Endothelial cell of umbilical vein (primary cell): ENCODE measurements around the gene CPA2. TPM values are rescaled to one million over a fixed set of nuclear protein-coding genes. Genes with fewer than 3 reads are reported as not detected.

Experiments
- BruUV-seq: library from RNA; stranded (reverse); fragments of 400-500 nt; replicated peaks from 2 replicates; lab custom pipeline; 2021; lab: Mats Ljungman, UMichigan
- CTCF ChIA-PET: fragments of 300-600, 350-600 bp; sonication (Branson Sonifier 250); formaldehyde crosslinking; loops from one replicate; lab custom pipeline; 2021; ENCODE audit warnings: antibody characterized with exemption, inconsistent platforms; lab: Charles Lee
- POLR2A ChIA-PET: fragments of 300-600, 350-600 bp; sonication (Branson Sonifier 250); formaldehyde crosslinking; loops from one replicate; lab custom pipeline; 2021; ENCODE audit warnings: antibody characterized with exemption, inconsistent platforms; lab: Charles Lee
- DNase-seq: peaks from one replicate; pipeline ENCODE4 v3.0.0-alpha.2; 2011; ENCODE audit warnings: low read depth, low spot score
- FAIRE-seq: peaks from 2 replicates; lab custom pipeline; 2011; peaks lifted over from hg19 to GRCh38; lab: Jason Lieb, UNC
- H2AFZ ChIP-seq: 2 replicates; pipeline ENCODE4 v1.6.0; 2012; ENCODE audit warnings: low read depth, low read length, control low read depth, inconsistent platforms
- H3K27ac ChIP-seq: 2 replicates; pipeline ENCODE4 v1.5.1; 2011; ENCODE audit warnings: low read depth, mild to moderate bottlenecking, control low read depth, low read length, moderate library complexity; ENCODE audit not compliant: insufficient read depth
- H3K27me3 ChIP-seq, 2 experiments: 2 replicates each; pipeline versions ENCODE4 v1.6.0 to v1.6.1; 2011; ENCODE audit warnings: low read length in 2 of 2, mixed read lengths in 1 of 2; ENCODE audit not compliant: control insufficient read depth in 2 of 2, insufficient read depth in 2 of 2
- H3K36me3 ChIP-seq, 2 experiments: 2 replicates in 1 of 2; 3 replicates in 1 of 2; pipeline ENCODE4 v1.5.1; 2011; ENCODE audit warnings: low read length in 2 of 2, mild to moderate bottlenecking in 1 of 2, moderate library complexity in 1 of 2; ENCODE audit not compliant: control insufficient read depth in 2 of 2, insufficient read depth in 2 of 2; ENCODE audit errors: extremely low read depth in 1 of 2
- H3K4me1 ChIP-seq: 3 replicates; pipeline ENCODE4 v1.5.1; 2011; ENCODE audit warnings: mild to moderate bottlenecking, low read length; ENCODE audit not compliant: control insufficient read depth, insufficient read depth; ENCODE audit errors: extremely low read depth
- H3K4me2 ChIP-seq: 2 replicates; pipeline ENCODE4 v1.6.1; 2011; ENCODE audit warnings: low read length, control low read depth, mixed read lengths; ENCODE audit not compliant: insufficient read depth
- H3K4me3 ChIP-seq, 3 experiments: fragments of 200-600 bp in 1 of 3; sonication (generic), shearing (Covaris generic) in 1 of 3; replicated peaks in 1 of 3; 2 replicates each; pipeline ENCODE4 v1.5.1; 2011 to 2016; ENCODE audit warnings: control low read depth in 3 of 3, low read length in 3 of 3, mild to moderate bottlenecking in 2 of 3, inconsistent platforms in 1 of 3, low read depth in 1 of 3, moderate library complexity in 1 of 3; ENCODE audit not compliant: insufficient read depth in 1 of 3
- H3K79me2 ChIP-seq: 2 replicates; pipeline ENCODE4 v1.6.0; 2012; ENCODE audit warnings: low read length, inconsistent platforms; ENCODE audit not compliant: control insufficient read depth, insufficient read depth
- H3K9ac ChIP-seq: replicated peaks from 2 replicates; pipeline ENCODE3; 2011; ENCODE audit warnings: low read length, control low read depth; ENCODE audit not compliant: insufficient read depth; ENCODE audit errors: extremely low read depth
- H3K9me1 ChIP-seq: replicated peaks from 3 replicates; pipeline ENCODE4 v1.6.0; 2011; ENCODE audit warnings: mild to moderate bottlenecking, low read length; ENCODE audit not compliant: control insufficient read depth, insufficient read depth; ENCODE audit errors: extremely low read depth
- H3K9me3 ChIP-seq: replicated peaks from 2 replicates; pipeline ENCODE4 v1.5.1; 2012; ENCODE audit warnings: low read length, inconsistent platforms; ENCODE audit not compliant: control insufficient read depth, insufficient read depth
- H4K20me1 ChIP-seq: replicated peaks from 2 replicates; pipeline ENCODE3; 2011; ENCODE audit warnings: mild to moderate bottlenecking, low read length; ENCODE audit not compliant: control insufficient read depth, insufficient read depth; ENCODE audit errors: extremely low read depth
- EZH2 ChIP-seq: IDR thresholded peaks from 2 replicates; pipeline ENCODE4 v1.6.1; 2012; ENCODE audit warnings: borderline replicate concordance, low read depth, mild to moderate bottlenecking, moderate library complexity, low read length, inconsistent platforms; ENCODE audit not compliant: severe bottlenecking
- FOS ChIP-seq: IDR thresholded peaks from 2 replicates; pipeline ENCODE4 v1.6.1; 2011; ENCODE audit warnings: mild to moderate bottlenecking, low read length, moderate library complexity, borderline replicate concordance; ENCODE audit not compliant: insufficient read depth
- GATA2 ChIP-seq: IDR thresholded peaks from 2 replicates; pipeline ENCODE4 v1.7.0; 2011; ENCODE audit warnings: low read depth, mild to moderate bottlenecking, moderate library complexity, mixed read lengths, low read length; ENCODE audit not compliant: insufficient read length, insufficient read depth
- JUN ChIP-seq: IDR thresholded peaks from 2 replicates; pipeline ENCODE4 v1.6.1; 2011; ENCODE audit warnings: borderline replicate concordance, low read depth; ENCODE audit not compliant: insufficient read length, insufficient read depth
- MAX ChIP-seq: IDR thresholded peaks from 2 replicates; pipeline ENCODE4 v1.6.1; 2011; ENCODE audit not compliant: insufficient read depth, insufficient read length
- MYC ChIP-seq: IDR thresholded peaks from one replicate; pipeline ENCODE4 v1.6.1; 2011; ENCODE audit warnings: mild to moderate bottlenecking, low read depth, low read length
- POLR2A ChIP-seq: IDR thresholded peaks from 2 replicates; pipeline ENCODE4 v1.6.1; 2012; ENCODE audit warnings: low read depth, mild to moderate bottlenecking, control low read depth, low read length
- POLR2AphosphoS5 ChIP-seq: IDR thresholded peaks from 2 replicates; pipeline ENCODE4 v1.6.1; 2012; ENCODE audit warnings: low read depth, mild to moderate bottlenecking, control low read depth, low read length, moderate library complexity; ENCODE audit not compliant: insufficient read depth
- dilution Hi-C: fragments of 300-500 bp; cut with MboI; formaldehyde crosslinking; loops from one replicate; pipeline ENCODE4 v1.15.0; 2019; ENCODE audit warnings: low sequenced_read_pairs; ENCODE audit not compliant: extremely low pct_ligation_motif_present
- intact Hi-C: fragments of 100-400 bp; cut with micrococcal nuclease; formaldehyde crosslinking; loops from one replicate; pipeline ENCODE4 v1.10.0; 2022
- polyA plus RNA-seq, 4 experiments: library from polyadenylated mRNA; depleted of rRNA in 3 of 4; stranded (reverse) in 3 of 4; unstranded in 1 of 4; fragments of >200 nt; gene quantifications; 2 replicates each; pipeline versions ENCODE4 v1.2.1 to v1.2.3, GENCODE V29; 2011 to 2012; ENCODE audit warnings: missing spikeins in 1 of 4
- total RNA-seq: library from RNA; stranded (reverse); gene quantifications from 2 replicates; pipeline ENCODE4 v1.2.3, GENCODE V29; 2021
- TF ChIP-seq, protein P1 (sequence below), 2 donors: IDR thresholded peaks; 1 replicate in 1 of 2; 2 replicates in 1 of 2; pipeline ENCODE4 v1.5.1; 2011; ENCODE audit warnings: low read length in 2 of 2, mild to moderate bottlenecking in 2 of 2, moderate library complexity in 2 of 2, control low read depth in 1 of 2, inconsistent platforms in 1 of 2, low read depth in 1 of 2; ENCODE audit not compliant: insufficient read depth in 1 of 2; ENCODE audit errors: extremely low read depth in 1 of 2

CPA2 gene
- total and polyA plus RNA-seq, 2 donors (not counting 3 experiments of a cell fraction or from before 2014, with no cell fraction given): not detected

DNA sequence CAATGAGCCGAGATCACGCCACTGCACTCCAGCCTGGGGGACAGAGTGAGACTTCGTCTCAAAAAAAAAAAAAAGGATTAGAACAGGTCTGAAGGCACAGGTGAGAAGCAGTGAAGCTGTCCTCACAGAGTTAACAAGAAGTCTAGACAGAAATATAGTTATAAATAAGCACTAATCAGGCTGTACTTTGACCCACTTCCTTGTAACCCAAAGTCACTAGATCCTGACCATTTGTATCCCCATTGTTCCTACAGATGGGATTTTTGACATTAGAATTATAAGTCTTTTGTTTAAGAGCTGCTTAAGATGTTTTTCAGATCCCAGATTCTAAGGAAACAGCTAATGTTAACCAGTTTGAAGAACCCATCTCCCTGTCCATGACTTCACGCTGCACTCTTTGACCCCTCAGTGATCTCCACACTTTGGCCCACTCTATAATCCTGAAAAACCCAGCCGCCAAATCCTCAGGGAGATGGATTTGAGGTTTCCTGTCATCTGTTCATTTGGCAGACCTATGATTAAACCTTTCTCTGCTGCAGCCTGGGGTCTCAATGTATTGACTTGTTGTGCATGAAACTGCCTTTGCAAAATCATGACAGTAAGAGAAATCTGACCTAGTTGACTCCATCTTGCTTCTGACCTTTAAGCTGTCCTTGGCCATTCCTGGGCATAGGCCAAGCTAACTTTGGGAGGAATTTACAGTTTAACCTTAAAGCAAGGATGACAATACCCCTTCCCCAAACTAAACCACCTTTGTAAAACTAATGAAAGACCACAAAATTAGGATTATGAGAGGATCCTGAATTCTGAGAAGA lies 47.6 kb upstream of the CPA2 start:
- DNase-seq: no peak
- CTCF ChIA-PET: no interaction called here
- H3K27ac ChIP-seq: no peak overlapping the region
- H4K20me1 ChIP-seq: no peaks in the 10 kb centered on the region
- POLR2A ChIA-PET: no interaction called here
- H3K9me1 ChIP-seq: no peaks in the 10 kb centered on the region
- no peaks in the 10 kb centered on the region for H3K79me2 ChIP-seq
- no peaks in the 10 kb centered on the region for H3K9me3 ChIP-seq
- no peak for FAIRE-seq
- intact Hi-C loops (no loop called here), dilution Hi-C loops (no loop called here)
- no peak overlapping the region for H2AFZ ChIP-seq
- no TSS peak for BruUV-seq
- H3K4me2 ChIP-seq: no peak overlapping the region
- H3K27me3 ChIP-seq: peaks cover 3 to 5% of the 10 kb centered on the region in 2 experiments
- H3K36me3 ChIP-seq: no peaks in the 10 kb centered on the region
- H3K4me1 ChIP-seq: no peaks in the 10 kb centered on the region
- no peak overlapping the region for H3K4me3 ChIP-seq
- H3K9ac ChIP-seq: no peak overlapping the region
- TF ChIP-seq JUN (no peak), POLR2AphosphoS5 (no peak), POLR2A (no peak), FOS (no peak), GATA2 (no peak), EZH2 (no peak), MYC (no peak), MAX (no peak)
- TF ChIP-seq, protein P1, sequence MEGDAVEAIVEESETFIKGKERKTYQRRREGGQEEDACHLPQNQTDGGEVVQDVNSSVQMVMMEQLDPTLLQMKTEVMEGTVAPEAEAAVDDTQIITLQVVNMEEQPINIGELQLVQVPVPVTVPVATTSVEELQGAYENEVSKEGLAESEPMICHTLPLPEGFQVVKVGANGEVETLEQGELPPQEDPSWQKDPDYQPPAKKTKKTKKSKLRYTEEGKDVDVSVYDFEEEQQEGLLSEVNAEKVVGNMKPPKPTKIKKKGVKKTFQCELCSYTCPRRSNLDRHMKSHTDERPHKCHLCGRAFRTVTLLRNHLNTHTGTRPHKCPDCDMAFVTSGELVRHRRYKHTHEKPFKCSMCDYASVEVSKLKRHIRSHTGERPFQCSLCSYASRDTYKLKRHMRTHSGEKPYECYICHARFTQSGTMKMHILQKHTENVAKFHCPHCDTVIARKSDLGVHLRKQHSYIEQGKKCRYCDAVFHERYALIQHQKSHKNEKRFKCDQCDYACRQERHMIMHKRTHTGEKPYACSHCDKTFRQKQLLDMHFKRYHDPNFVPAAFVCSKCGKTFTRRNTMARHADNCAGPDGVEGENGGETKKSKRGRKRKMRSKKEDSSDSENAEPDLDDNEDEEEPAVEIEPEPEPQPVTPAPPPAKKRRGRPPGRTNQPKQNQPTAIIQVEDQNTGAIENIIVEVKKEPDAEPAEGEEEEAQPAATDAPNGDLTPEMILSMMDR (IDR thresholded peaks at IDR 0.05; ENCODE audit: extremely low read depth in 1 of 2, insufficient read depth in 1 of 2, low read depth in 1 of 2, low read length in 2 of 2): no peak
